ENCODE measurements around the gene NFATC1. TPM values are rescaled to one million over a fixed set of nuclear protein-coding genes. Genes with fewer than 3 reads are reported as not detected.

NFATC1 gene
- polyA plus RNA-seq, 4 donors = 5.7 to 6.3 (median 6.1) TPM

- no peak for DNase-seq (ENCODE audit: low read depth in 4 of 4, low spot score in 2 of 4)
Observed at GRCh38 chr18:79542876-79543750, 147.4 kb downstream of the NFATC1 start.

- DNase-seq (ENCODE audit: low read depth in 4 of 4, low spot score in 2 of 4) = no peak
Observed at GRCh38 chr18:79543861-79544385, 148.2 kb downstream of the NFATC1 start.

- no peak for DNase-seq (ENCODE audit: low read depth in 4 of 4, low spot score in 2 of 4)
Observed at GRCh38 chr18:79544386-79544963, 148.7 kb downstream of the NFATC1 start.

GRCh38 chr18:79545255-79545654 lies 149.5 kb downstream of the NFATC1 start:
- no peak for DNase-seq (ENCODE audit: low read depth in 4 of 4, low spot score in 2 of 4)

GRCh38 chr18:79545736-79546171 lies 150.0 kb downstream of the NFATC1 start:
- no peak for DNase-seq (ENCODE audit: low read depth in 4 of 4, low spot score in 2 of 4)

- DNase-seq (ENCODE audit: low read depth in 4 of 4, low spot score in 2 of 4) = no peak
Observed at GRCh38 chr18:79546781-79547272, 151.1 kb downstream of the NFATC1 start.

- DNase-seq (ENCODE audit: low read depth in 4 of 4, low spot score in 2 of 4) = no peak
Observed at GRCh38 chr18:79547413-79548076, 151.8 kb downstream of the NFATC1 start.

GRCh38 chr18:79548077-79548450 lies 152.3 kb downstream of the NFATC1 start:
- no peak for DNase-seq (ENCODE audit: low read depth in 4 of 4, low spot score in 2 of 4)

- no peak for DNase-seq (ENCODE audit: low read depth in 4 of 4, low spot score in 2 of 4)
Observed at GRCh38 chr18:79548621-79548985, 152.9 kb downstream of the NFATC1 start.

- DNase-seq (ENCODE audit: low read depth in 4 of 4, low spot score in 2 of 4) = no peak
Observed at GRCh38 chr18:79548986-79549637, 153.4 kb downstream of the NFATC1 start.

- no peak for DNase-seq (ENCODE audit: low read depth in 4 of 4, low spot score in 2 of 4)
Observed at GRCh38 chr18:79549638-79550000, 153.9 kb downstream of the NFATC1 start.

- no peak for DNase-seq (ENCODE audit: low read depth in 4 of 4, low spot score in 2 of 4)
Observed at GRCh38 chr18:79552140-79552631, 156.5 kb downstream of the NFATC1 start.

- no peak for DNase-seq (ENCODE audit: low read depth in 4 of 4, low spot score in 2 of 4)
Observed at GRCh38 chr18:79552696-79553095, 157.0 kb downstream of the NFATC1 start.

GRCh38 chr18:79553154-79553553 lies 157.4 kb downstream of the NFATC1 start:
- no peak for DNase-seq (ENCODE audit: low read depth in 4 of 4, low spot score in 2 of 4)

GRCh38 chr18:79553696-79554095 lies 158.0 kb downstream of the NFATC1 start:
- DNase-seq (ENCODE audit: low read depth in 4 of 4, low spot score in 2 of 4) = no peak

GRCh38 chr18:79554321-79554720 lies 158.6 kb downstream of the NFATC1 start:
- no peak for DNase-seq (ENCODE audit: low read depth in 4 of 4, low spot score in 2 of 4)

GRCh38 chr18:79554945-79555645 lies 159.4 kb downstream of the NFATC1 start:
- DNase-seq (ENCODE audit: low read depth in 4 of 4, low spot score in 2 of 4) = no peak

- no peak for DNase-seq (ENCODE audit: low read depth in 4 of 4, low spot score in 2 of 4)
Observed at GRCh38 chr18:79555885-79556284, 160.2 kb downstream of the NFATC1 start.

- no peak for DNase-seq (ENCODE audit: low read depth in 4 of 4, low spot score in 2 of 4)
Observed at GRCh38 chr18:79556829-79557585, 161.3 kb downstream of the NFATC1 start.
